Stimulated activated CD4-positive, alpha-beta T cell treated with anti-CD3 and anti-CD28 coated beads, Interleukin-4, amount 100 ng/mL, for 48 hours (primary cell): Measurements from ENCODE around the gene ST6GALNAC1.

Experiments used
- DNase-seq, 2 donors: peaks; one replicate each; pipeline ENCODE4 v3.0.0-alpha.2; 2020; ENCODE audit warnings: low read depth in 2 of 2

ST6GALNAC1 gene

GRCh38 chr17:76578376-76578775 lies 65.2 kb downstream of the ST6GALNAC1 start:
- no peak for DNase-seq

DNA sequence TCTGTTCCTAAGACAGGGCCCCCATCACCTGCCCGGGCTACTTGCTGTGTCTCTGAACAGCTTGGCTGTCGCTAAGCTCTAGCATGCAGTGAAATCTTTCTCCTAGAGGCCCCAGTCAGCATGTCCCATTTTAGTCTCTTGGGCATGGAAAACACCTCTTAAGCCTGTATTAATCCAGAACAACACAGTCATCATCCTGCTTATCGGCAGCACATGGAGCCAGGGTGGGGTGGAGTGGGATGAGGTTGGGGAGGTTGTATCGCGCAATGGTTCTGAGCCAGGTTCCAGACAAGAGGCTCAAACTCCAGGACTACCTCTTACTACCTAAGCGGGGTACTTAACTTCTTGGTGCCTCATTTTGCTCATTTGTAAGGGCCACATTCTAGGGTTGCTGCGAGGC lies 65.7 kb downstream of the ST6GALNAC1 start:
- no peak for DNase-seq

DNA sequence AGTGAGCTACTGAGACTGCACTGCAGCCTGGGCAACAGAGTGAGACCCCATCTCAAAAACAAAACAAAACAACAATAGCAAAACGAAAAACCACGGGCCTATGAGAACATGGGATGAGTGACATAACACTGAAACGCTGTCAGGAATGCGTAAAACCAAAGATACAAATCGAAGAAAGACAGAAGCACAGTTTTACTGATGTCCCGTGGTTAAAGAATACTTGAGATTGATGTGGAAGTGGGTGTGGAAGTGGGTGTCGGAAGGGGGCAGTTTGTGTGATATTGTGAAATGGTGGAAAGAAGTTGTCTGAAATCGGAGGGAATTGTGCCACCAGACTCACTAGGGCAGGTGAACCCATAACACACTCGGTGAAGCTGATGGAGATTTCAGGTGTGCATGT lies 67.4 kb downstream of the ST6GALNAC1 start:
- no peak for DNase-seq

- DNase-seq: no peak
These were observed 68.0 kb downstream of the ST6GALNAC1 start for GRCh38 chr17:76575570-76575969.
